Calu3 (cell line): Measurements from ENCODE around the gene TRNAU1AP. TPM values are rescaled to one million over a fixed set of nuclear protein-coding genes. Genes with fewer than 3 reads are reported as not detected.
A peak's percentile ranks its signal among the peaks of the same experiment; 100 is the strongest.
"Not testable (repeated sequence)": the region's sequence is repeated elsewhere in the genome, so short reads cannot be mapped to it uniquely, and the experiment has no call there.

Experiments
- BruUV-seq: library from RNA; stranded (reverse); fragments of 400-500 nt; replicated peaks from 2 replicates; lab custom pipeline; 2021; lab: Mats Ljungman, UMichigan
- CTCF ChIA-PET: fragments of 300-600 bp; sonication (Branson Sonifier 250); formaldehyde crosslinking; loops from one replicate; lab custom pipeline; 2022; ENCODE audit warnings: antibody characterized with exemption; lab: Charles Lee
- DNase-seq: peaks from one replicate; pipeline ENCODE4 v3.0.0; 2022
- H3K27ac Mint-ChIP-seq: one replicate; pipeline ENCODE4 v1.8.0; 2022; ENCODE audit warnings: mixed read lengths; ENCODE audit not compliant: unreplicated experiment
- H3K27me3 Mint-ChIP-seq: one replicate; pipeline ENCODE4 v1.8.0; 2022; ENCODE audit warnings: mixed read lengths; ENCODE audit not compliant: unreplicated experiment
- H3K36me3 Mint-ChIP-seq: one replicate; pipeline ENCODE4 v1.8.0; 2022; ENCODE audit warnings: mild to moderate bottlenecking, moderate library complexity, mixed read lengths; ENCODE audit not compliant: insufficient read depth, unreplicated experiment
- H3K4me1 Mint-ChIP-seq: one replicate; pipeline ENCODE4 v1.8.0; 2022; ENCODE audit warnings: mild to moderate bottlenecking, low read depth, mixed read lengths; ENCODE audit not compliant: unreplicated experiment
- H3K4me3 Mint-ChIP-seq: one replicate; pipeline ENCODE4 v1.8.0; 2022; ENCODE audit warnings: mild to moderate bottlenecking, low read depth, moderate library complexity, mixed read lengths; ENCODE audit not compliant: unreplicated experiment
- H3K9me3 Mint-ChIP-seq: one replicate; pipeline ENCODE4 v1.8.0; 2022; ENCODE audit warnings: low read depth, mixed read lengths; ENCODE audit not compliant: unreplicated experiment
- CTCF ChIP-seq: fragments of 200-600 bp; IDR thresholded peaks from one replicate; pipeline ENCODE4 v1.8.0; 2022; ENCODE audit warnings: antibody characterized with exemption; ENCODE audit not compliant: unreplicated experiment
- intact Hi-C: fragments of 100-400 bp; cut with micrococcal nuclease; formaldehyde crosslinking; loops from one replicate; pipeline ENCODE4 v1.10.0; 2022; ENCODE audit not compliant: unreplicated experiment
- total RNA-seq: library from RNA; stranded (reverse); gene quantifications from 2 replicates; pipeline ENCODE4 v1.2.3, GENCODE V29; 2022

The TRNAU1AP gene
- total RNA-seq, 1 experiment from 2014 or later: 29.9 TPM

GRCh38 chr1:28581531-28582247, 28.8 kb downstream of the TRNAU1AP start:
- Mint-ChIP-seq H3K27ac (peak overlapping the region; percentile 93), H3K27me3 (no peaks in the 10 kb centered on the region), H3K4me3 (peak overlapping the region; percentile 95), H3K4me1 (peaks cover 32% of the 10 kb centered on the region), H3K36me3 (peaks cover 67% of the 10 kb centered on the region), H3K9me3 (no peaks in the 10 kb centered on the region)
- TF ChIP-seq CTCF: no peak
- BruUV-seq: no TSS peak
- CTCF ChIA-PET: interaction anchor here (0.5 to 3.5 kb wide), 8 partner anchors 8 to 333 kb away, joined by 3 to 21 read pairs (median 4); partner anchors contain the start of genes RCC1 and TRNAU1AP
- peak; percentile 96 for DNase-seq
- intact Hi-C loops: loop anchor here (5.0 kb wide), 1 partner anchor 74 kb away; the partner anchor contains the start of gene RCC1

- BruUV-seq: TSS peak; percentile 95
- no peak for TF ChIP-seq CTCF
Observed at GRCh38 chr1:28582248-28582615, 29.3 kb downstream of the TRNAU1AP start.

GRCh38 chr1:28586585-28587391, 33.9 kb downstream of the TRNAU1AP start:
- CTCF ChIA-PET: interaction anchor here (0.7 kb wide), 1 partner anchor 931 kb away, joined by 4 read pairs; no protein-coding TSS in a partner anchor
- H3K4me1 Mint-ChIP-seq, intact Hi-C loops, H3K4me3 Mint-ChIP-seq, DNase-seq, H3K27me3 Mint-ChIP-seq, H3K27ac Mint-ChIP-seq, BruUV-seq, H3K9me3 Mint-ChIP-seq: not testable (repeated sequence)
- H3K36me3 Mint-ChIP-seq: peaks cover 18% of the 10 kb centered on the region

More at GRCh38 chr1:28582248-28582615, 29.3 kb downstream of the TRNAU1AP start:
- Mint-ChIP-seq H3K27me3 (no peaks in the 10 kb centered on the region), H3K27ac (peak overlapping the region; percentile 93), H3K4me1 (peaks cover 32% of the 10 kb centered on the region), H3K36me3 (peaks cover 61% of the 10 kb centered on the region), H3K9me3 (no peaks in the 10 kb centered on the region), H3K4me3 (peak overlapping the region; percentile 95)
- intact Hi-C loops: loop anchor here (5.0 kb wide), 1 partner anchor 75 kb away; the partner anchor contains the start of gene RCC1
- CTCF ChIA-PET: interaction anchor here (0.5 to 3.5 kb wide), 8 partner anchors 9 to 333 kb away, joined by 3 to 21 read pairs (median 4); partner anchors contain the start of genes RCC1 and TRNAU1AP
- DNase-seq: no peak

- DNase-seq: no peak
- no peak within 1 kb of the TSS for H3K27ac Mint-ChIP-seq
- BruUV-seq: no TSS peak
Observed at GRCh38 chr1:28591708-28592320, 38.9 kb downstream of the TRNAU1AP start, which contains the start of gene RAB42. Gene RAB42, plus strand, starts transcription at chr1:28592265. Its CDS starts 247 bp downstream, at chr1:28592512.

More at GRCh38 chr1:28591708-28592320, 38.9 kb downstream of the TRNAU1AP start, which contains the start of gene RAB42:
- TF ChIP-seq CTCF: no peak
- CTCF ChIA-PET: no interaction called here
- Mint-ChIP-seq H3K9me3 (no peaks in the 10 kb centered on the region), H3K4me1 (no peaks in the 10 kb centered on the region), H3K27me3 (no peaks in the 10 kb centered on the region), H3K36me3 (peaks cover 12% of the 10 kb centered on the region), H3K4me3 (peak within 1 kb of the TSS; percentile 69)
- intact Hi-C loops: no loop called here
